GM18508 (cell line): ENCODE results near the gene ZRANB3.

ENCODE experiments used
- ATAC-seq: cut with Tn5 transposase; IDR thresholded peaks from one replicate; pipeline ENCODE4 v1.9.1; 2021; ENCODE audit warnings: moderate number of reproducible peaks; ENCODE audit not compliant: insufficient read depth, unreplicated experiment

Gene ZRANB3

GRCh38 chr2:135257383-135258090 lies 273.5 kb downstream of the ZRANB3 start:
- ATAC-seq: no peak

DNA sequence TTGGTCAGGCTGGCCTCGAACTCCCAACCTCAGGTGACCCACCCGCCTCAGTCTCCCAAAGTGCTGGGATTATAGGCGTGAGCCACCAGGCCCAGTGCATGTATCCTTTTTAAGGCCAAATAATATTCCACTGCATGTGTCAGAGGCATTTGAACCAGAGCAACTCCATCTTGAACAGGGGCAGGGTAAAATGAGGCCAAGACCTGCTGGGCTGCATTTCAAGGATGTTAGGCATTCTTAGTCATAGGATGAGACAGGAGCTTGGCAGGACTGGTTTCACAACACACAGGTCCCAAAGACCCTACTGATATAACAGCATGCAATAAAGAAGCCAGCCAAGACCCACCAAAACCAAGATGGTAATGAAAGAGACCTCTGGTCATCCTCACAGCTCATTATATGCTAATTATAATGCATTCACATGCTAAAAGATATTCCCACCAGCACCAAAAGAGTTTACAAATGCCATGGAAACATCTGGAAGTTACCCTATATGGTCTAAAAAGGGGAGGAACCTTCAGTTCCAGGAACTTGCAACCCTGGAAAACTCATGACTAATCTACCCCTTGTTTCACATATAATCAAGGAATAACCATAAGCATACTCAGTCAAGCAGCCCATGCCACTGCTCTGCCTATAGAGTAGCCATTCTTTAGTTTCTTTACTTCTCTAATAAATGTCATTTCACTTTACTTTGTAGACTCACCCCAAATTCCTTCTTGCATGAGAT lies 274.3 kb downstream of the ZRANB3 start:
- ATAC-seq: no peak

DNA sequence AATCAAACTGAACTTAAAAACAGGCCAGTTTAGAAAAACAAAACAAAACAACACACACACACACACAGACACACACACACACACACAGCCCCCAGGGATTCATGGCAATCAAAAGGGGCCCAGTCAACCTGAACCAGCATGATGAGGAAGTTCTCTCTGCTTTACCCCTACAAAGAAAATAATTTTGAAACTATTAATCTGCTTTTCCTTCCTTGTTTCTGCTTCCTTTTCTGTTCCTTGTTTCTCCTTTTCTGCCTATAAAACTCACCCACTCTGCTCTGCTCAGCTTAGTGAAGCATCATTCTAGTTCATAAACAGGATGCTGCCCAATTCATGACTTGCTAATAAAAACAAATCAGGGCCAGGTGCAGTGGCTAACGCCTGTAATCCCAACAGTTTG lies 275.8 kb downstream of the ZRANB3 start:
- no peak for ATAC-seq

DNA sequence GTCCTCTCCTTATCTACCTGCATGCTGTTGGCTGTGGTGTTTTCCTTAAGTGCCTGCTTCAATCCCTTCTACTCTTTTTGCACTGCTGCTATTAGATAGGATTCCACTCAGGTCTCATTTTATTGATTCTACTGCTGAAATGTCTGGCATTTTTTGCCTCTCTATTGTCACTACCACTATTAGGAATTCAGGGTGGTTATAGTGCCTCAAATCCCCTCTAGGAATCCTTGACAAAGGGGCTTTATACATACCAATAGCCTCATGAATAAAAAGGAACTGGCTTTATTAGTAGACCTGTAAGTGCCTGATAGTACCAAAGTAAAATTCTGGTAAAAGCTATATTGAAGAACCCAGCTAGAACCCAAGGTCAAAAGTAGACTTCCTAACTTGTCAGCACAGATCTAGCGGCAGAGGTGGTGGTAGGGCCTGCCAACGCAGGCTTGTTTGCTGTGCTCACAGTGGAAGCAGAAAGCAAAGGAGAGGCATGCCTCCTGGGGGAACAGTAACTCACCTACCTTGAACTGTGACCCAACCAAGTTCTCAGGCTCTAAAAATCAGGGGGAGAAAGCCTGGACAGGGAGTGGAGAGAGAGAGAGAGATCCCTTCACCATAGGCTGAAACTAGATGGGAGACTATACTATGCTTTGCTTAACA lies 278.1 kb downstream of the ZRANB3 start:
- ATAC-seq: no peak

DNA sequence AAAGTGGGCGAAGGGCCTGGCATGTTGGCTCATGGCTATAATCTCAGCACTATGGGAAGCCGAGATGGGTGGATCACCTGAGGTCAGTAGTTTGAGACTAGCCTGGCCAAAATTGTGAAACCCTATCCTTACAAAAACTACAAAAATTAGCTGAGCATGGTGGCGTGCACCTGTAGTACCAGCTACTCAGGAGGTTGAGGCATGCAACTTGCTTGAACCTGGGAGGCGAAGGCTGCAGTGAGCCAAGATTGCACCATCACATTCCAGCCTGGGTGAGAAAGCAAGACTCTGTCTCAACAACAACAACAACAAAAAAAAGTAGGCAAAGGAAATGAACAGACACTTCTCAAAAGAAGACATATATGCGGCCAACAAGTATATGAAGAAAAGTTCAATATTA lies 282.4 kb downstream of the ZRANB3 start:
- ATAC-seq: no peak

GRCh38 chr2:135246711-135247270 lies 284.2 kb downstream of the ZRANB3 start:
- no peak for ATAC-seq

- ATAC-seq: no peak
These were observed 285.9 kb downstream of the ZRANB3 start for GRCh38 chr2:135245071-135245470.

DNA sequence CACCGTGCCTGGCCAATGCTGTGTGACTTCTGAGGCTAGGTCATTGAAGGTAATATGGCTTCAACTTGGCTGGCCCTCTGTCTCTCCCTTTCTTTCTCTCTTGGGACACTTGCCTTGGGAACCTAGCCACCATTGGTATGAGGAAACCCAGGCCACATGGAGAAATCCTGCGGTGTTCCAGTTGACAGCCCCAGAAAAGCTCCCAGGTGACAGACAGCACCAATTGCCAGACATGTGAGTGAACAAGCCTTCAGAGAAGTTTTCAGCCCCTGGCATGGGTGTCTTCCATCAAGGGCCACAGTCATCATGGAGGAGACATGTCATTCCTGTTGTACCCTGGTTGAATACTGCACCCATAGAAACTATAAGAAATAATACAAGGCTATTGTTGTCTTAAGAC lies 292.4 kb downstream of the ZRANB3 start:
- no peak for ATAC-seq

GRCh38 chr2:135230150-135230549 lies 300.9 kb downstream of the ZRANB3 start:
- ATAC-seq: no peak

DNA sequence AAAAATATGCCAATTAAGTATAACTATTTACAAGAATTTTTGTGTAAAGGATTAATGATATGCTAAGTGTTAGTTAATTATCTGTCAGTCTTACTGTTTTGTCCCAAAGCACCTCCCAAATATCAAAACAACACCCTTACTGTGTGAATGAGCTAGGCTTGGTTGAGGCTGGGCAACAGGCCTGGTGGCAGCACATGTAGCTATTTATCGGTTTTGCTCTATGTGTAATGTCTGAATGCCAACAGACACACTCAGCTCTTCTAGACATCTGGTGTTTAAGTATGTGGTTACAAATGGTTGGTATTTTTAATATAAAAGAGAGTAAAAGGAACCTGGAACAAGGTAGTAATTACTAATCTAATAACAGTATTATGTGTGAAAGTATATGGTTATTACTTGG lies 303.6 kb downstream of the ZRANB3 start:
- ATAC-seq: no peak

- no peak for ATAC-seq
These were observed 304.1 kb downstream of the ZRANB3 start for GRCh38 chr2:135226961-135227360.

GRCh38 chr2:135225781-135226180 lies 305.2 kb downstream of the ZRANB3 start:
- ATAC-seq: no peak

- ATAC-seq: no peak
These were observed 311.8 kb downstream of the ZRANB3 start for GRCh38 chr2:135219226-135219625.

- no peak for ATAC-seq
These were observed 312.6 kb downstream of the ZRANB3 start for GRCh38 chr2:135218426-135218825.

DNA sequence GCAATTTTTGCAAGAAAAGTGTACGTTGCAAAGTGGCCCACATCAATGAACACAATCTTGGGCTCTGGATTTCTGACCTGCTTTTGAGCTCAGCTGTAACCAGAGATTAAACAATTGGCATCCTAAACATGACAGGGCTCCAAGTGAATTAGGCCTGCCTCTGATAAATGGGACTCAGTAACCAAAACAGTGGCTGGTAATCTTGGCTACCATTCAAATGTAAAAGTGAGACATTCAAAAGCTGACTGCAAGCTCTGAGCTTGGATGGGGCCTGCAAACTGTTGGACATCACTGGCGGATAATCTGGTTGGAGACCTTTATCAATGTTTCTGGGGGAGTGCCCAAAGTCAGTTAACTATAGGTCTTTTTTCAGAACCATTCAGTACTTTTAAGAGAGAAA lies 318.3 kb downstream of the ZRANB3 start:
- ATAC-seq: no peak

DNA sequence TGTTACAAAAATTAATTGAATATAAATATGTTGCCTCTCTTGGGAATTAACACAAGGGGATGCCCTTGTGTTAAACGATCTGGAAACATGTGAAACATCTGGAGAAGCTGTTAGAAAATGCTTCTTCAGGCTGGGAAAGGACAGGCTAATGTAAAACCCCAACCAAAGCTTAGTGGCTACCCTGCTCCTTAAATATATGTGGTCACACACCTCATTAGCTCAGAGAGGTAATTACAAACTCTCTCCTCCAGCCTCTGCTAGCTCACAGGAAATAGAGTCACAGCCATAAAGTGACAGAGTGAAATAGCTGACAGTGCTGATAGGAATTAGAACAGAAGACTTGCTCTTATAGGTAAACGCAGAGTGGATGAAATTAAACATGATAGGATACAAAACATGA lies 323.0 kb downstream of the ZRANB3 start:
- ATAC-seq: no peak

- no peak for ATAC-seq
These were observed 327.1 kb downstream of the ZRANB3 start for GRCh38 chr2:135203944-135204343.

GRCh38 chr2:135202751-135203150 lies 328.3 kb downstream of the ZRANB3 start:
- no peak for ATAC-seq

GRCh38 chr2:135198481-135198880 lies 332.5 kb downstream of the ZRANB3 start:
- no peak for ATAC-seq

- no peak for ATAC-seq
These were observed 340.2 kb downstream of the ZRANB3 start for GRCh38 chr2:135190799-135191198.

DNA sequence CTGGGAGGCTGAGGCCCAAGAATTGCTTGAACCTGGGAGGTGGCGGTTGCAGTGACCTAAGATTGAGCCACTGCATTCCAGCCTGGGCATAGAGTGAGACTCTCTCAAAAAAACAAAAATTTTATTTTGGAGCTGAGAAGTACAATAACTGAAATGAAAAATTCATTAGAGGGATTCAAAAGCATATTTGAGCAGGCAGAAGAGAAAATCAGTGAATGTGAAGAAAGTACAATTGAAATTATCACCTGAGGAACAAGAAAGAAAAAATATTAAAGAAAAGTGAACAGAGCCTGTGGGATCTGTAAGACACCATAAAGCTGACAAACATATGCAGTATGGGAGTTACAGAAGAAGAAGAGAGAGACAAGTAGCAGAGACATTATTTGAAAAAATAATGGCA lies 341.9 kb downstream of the ZRANB3 start:
- no peak for ATAC-seq
